Measurements from ENCODE around the gene RGPD4.
"Not testable (repeated sequence)": the region's sequence is repeated elsewhere in the genome, so short reads cannot be mapped to it uniquely, and the experiment has no call there.

Gene RGPD4

DNA sequence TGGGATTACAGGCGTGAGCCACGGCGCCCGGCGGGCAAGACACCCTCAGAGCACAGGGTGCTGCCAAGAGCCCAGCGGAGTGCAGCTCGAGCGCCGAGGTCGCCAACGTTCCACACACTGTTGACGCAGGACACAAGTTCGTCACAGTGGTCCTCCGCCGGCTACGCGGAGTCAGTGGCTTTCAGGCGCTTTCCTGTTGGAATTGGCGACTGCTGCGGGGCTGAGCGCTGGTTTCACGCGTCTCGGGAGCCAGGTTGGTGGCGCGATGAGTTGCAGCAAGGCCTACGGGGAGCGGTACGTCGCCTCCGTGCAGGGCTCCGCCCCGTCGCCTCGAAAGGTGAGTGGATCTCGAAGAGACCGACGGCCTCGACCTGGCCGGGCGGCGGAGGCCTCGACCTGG, at the start of gene RGPD4:
TSS of gene RGPD4 (plus strand) at position 144 of the 400 bp plus-strand sequence. CDS start at position 266, 122 bp downstream.
- H3K4me1 ChIP-seq (ENCODE audit: control insufficient read depth, insufficient read depth, low read length); H3K36me3 ChIP-seq (ENCODE audit: control insufficient read depth in 2 of 2, insufficient read depth in 2 of 2, low read length in 2 of 2); H3K27ac ChIP-seq (ENCODE audit: low read length); H3K27me3 ChIP-seq (ENCODE audit: control insufficient read depth in 1 of 2, insufficient read depth in 2 of 2, low read length in 2 of 2); H3K9me3 ChIP-seq (ENCODE audit: control insufficient read depth in 2 of 2, low read length in 2 of 2); H3K9ac ChIP-seq (ENCODE audit: low read length in 2 of 2); H3K4me3 ChIP-seq (ENCODE audit: low read length in 2 of 2): not testable (repeated sequence)

DNA sequence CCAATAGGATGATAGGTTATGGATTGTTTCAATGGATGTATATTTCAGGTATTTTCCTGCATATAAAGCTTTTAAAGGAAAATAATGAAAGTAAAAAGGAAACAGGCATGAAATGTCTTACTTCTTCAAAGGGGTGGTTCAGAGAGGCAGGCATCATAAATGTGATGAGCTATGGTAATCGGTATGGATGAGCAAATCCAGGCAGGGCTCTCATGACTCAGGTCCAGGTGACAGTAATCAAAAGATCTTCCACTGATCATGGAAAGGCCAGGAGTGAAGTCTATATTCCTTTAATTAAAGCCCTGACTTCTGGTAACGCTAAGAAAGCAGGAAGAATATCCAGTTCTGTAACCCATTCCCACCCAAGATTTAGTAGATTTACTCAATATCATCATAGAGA, 48.7 kb upstream of the RGPD4 start:
- no peaks in the 10 kb centered on the region for H3K9me3 ChIP-seq (ENCODE audit: control insufficient read depth in 2 of 2, low read length in 2 of 2)
- H3K4me3 ChIP-seq (ENCODE audit: low read length in 2 of 2): no peak overlapping the region
- no peaks in the 10 kb centered on the region for H3K27me3 ChIP-seq (ENCODE audit: control insufficient read depth in 1 of 2, insufficient read depth in 2 of 2, low read length in 2 of 2)
- no peak overlapping the region for H3K27ac ChIP-seq (ENCODE audit: low read length)
- no peaks in the 10 kb centered on the region for H3K4me1 ChIP-seq (ENCODE audit: control insufficient read depth, insufficient read depth, low read length)
- no peak overlapping the region for H3K9ac ChIP-seq (ENCODE audit: low read length in 2 of 2)
- no peaks in the 10 kb centered on the region for H3K36me3 ChIP-seq (ENCODE audit: control insufficient read depth in 2 of 2, insufficient read depth in 2 of 2, low read length in 2 of 2)

DNA sequence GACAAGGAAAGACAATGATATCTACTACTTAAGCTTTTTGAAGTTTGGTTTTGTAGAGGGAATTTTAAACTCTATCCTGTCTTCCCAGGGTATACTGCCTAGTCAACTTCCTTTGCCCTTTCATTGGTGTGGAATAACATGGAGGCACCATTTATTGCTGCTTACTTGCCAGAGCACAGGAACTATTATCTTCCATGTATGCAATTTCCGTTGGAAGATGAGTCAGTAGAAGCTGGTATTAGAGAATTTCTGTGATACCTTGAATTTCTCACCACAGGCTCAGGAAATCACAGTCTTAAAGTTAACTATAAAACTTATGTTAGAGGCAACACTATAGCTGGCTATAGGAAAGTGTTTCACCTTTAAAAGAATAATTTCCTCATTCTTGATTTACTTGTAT, 40.9 kb upstream of the RGPD4 start:
- Histone ChIP-seq H3K36me3 (ENCODE audit: control insufficient read depth in 2 of 2, insufficient read depth in 2 of 2, low read length in 2 of 2) (no peaks in the 10 kb centered on the region), H3K4me1 (ENCODE audit: control insufficient read depth, insufficient read depth, low read length) (no peaks in the 10 kb centered on the region), H3K9ac (ENCODE audit: low read length in 2 of 2) (no peak overlapping the region), H3K9me3 (ENCODE audit: control insufficient read depth in 2 of 2, low read length in 2 of 2) (no peaks in the 10 kb centered on the region), H3K27me3 (ENCODE audit: control insufficient read depth in 1 of 2, insufficient read depth in 2 of 2, low read length in 2 of 2) (no peaks in the 10 kb centered on the region), H3K4me3 (ENCODE audit: low read length in 2 of 2) (no peak overlapping the region), H3K27ac (ENCODE audit: low read length) (no peak overlapping the region)

DNA sequence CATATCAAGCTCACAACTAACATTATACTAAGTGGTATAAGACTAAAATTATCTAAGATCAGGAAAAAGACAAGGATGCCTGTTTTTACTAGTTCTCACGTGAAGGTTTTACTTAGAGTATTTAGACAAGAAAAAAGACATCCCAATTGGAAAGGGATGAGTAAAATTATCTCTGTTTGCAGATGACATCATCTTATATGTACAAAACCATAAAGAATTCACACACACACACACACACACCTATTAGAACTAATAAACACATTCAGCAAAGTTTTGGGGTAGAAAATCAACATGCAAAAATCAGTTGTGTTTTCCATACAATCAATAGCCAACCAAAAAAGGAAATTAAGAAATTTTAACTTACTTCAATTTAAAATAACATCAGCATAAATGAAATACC, 35.9 kb upstream of the RGPD4 start:
- no peak overlapping the region for H3K9ac ChIP-seq (ENCODE audit: low read length in 2 of 2)

DNA sequence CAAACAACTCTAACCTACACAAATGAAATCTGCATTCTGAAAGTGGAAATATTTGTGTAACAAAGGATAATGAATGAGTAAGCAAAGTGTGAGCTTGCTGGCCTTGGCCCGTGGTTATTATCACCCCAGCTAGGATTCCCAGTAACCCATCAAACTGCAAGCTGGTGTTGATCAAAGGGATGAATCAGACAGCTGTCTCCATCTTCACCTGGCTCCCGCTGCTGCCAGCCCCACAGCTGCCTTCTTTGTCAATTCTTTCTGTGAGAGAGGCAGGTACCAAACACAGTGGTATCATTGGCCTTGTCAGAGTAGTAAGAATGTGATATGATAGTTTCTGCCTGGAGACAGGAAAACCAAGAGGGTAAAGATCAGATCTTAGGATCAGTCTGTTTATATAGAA, 25.2 kb upstream of the RGPD4 start:
- Histone ChIP-seq H3K9ac (ENCODE audit: low read length in 2 of 2) (no peak overlapping the region), H3K4me1 (ENCODE audit: control insufficient read depth, insufficient read depth, low read length) (no peaks in the 10 kb centered on the region), H3K4me3 (ENCODE audit: low read length in 2 of 2) (no peak overlapping the region)

More for the DNA sequence above, 35.9 kb upstream of the RGPD4 start:
- H3K27me3 ChIP-seq (ENCODE audit: control insufficient read depth in 1 of 2, insufficient read depth in 2 of 2, low read length in 2 of 2): no peaks in the 10 kb centered on the region
- no peaks in the 10 kb centered on the region for H3K4me1 ChIP-seq (ENCODE audit: control insufficient read depth, insufficient read depth, low read length)
- no peaks in the 10 kb centered on the region for H3K9me3 ChIP-seq (ENCODE audit: control insufficient read depth in 2 of 2, low read length in 2 of 2)
- no peaks in the 10 kb centered on the region for H3K36me3 ChIP-seq (ENCODE audit: control insufficient read depth in 2 of 2, insufficient read depth in 2 of 2, low read length in 2 of 2)
- H3K27ac ChIP-seq (ENCODE audit: low read length): no peak overlapping the region
- H3K4me3 ChIP-seq (ENCODE audit: low read length in 2 of 2): no peak overlapping the region

DNA sequence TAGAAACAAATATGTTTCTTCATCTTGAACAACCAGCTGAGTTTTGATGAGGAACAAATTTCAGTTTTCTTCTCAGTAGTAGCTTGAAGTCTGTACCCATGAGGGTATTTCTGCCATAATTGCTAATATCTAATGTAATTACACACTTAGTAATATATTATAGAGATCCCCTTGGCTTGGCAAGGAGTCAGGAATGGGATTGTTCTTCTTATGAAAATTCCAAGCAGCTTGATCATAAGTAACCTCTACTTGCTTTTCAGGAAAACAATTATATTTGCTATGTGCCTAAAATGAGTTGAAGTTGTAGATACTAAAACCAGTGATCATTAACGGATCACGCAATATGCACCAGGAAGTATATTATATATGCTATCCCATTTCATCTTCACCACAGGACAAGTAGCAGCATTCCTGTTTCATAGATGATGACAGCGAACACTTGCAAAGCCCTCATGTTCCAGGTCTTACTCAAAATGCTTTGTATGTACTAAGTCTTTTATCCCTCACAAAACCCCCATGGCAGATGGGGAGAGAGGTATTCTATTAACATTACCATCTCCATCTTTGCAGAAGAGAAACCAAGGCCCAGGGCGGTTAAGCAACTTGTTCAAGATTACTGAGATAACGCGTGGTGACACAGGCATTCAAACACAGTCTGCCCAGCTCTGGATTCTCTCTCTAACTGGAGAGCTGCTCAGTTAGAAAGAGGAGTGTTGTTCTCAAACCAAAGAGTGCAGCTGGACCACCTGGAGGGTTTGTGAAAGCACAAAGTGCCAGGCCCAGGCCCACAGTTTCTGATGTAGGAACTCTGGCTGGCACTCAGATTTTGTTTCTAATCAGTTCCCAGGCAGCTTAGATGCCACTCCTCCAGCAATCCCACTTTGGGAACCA, 21.8 kb upstream of the RGPD4 start:
- Histone ChIP-seq H3K27me3 (ENCODE audit: control insufficient read depth in 1 of 2, insufficient read depth in 2 of 2, low read length in 2 of 2) (no peaks in the 10 kb centered on the region), H3K4me3 (ENCODE audit: low read length in 2 of 2) (no peak overlapping the region), H3K36me3 (ENCODE audit: control insufficient read depth in 2 of 2, insufficient read depth in 2 of 2, low read length in 2 of 2) (no peaks in the 10 kb centered on the region), H3K27ac (ENCODE audit: low read length) (no peak overlapping the region), H3K9me3 (ENCODE audit: control insufficient read depth in 2 of 2, low read length in 2 of 2) (peaks cover 0 to 4% of the 10 kb centered on the region in 2 donors), H3K9ac (ENCODE audit: low read length in 2 of 2) (no peak overlapping the region), H3K4me1 (ENCODE audit: control insufficient read depth, insufficient read depth, low read length) (peaks cover 8% of the 10 kb centered on the region)

More for the DNA sequence above, 25.2 kb upstream of the RGPD4 start:
- H3K9me3 ChIP-seq (ENCODE audit: control insufficient read depth in 2 of 2, low read length in 2 of 2): peaks cover 0 to 4% of the 10 kb centered on the region in 2 donors
- H3K27me3 ChIP-seq (ENCODE audit: control insufficient read depth in 1 of 2, insufficient read depth in 2 of 2, low read length in 2 of 2): no peaks in the 10 kb centered on the region
- H3K27ac ChIP-seq (ENCODE audit: low read length): no peak overlapping the region
- no peaks in the 10 kb centered on the region for H3K36me3 ChIP-seq (ENCODE audit: control insufficient read depth in 2 of 2, insufficient read depth in 2 of 2, low read length in 2 of 2)

DNA sequence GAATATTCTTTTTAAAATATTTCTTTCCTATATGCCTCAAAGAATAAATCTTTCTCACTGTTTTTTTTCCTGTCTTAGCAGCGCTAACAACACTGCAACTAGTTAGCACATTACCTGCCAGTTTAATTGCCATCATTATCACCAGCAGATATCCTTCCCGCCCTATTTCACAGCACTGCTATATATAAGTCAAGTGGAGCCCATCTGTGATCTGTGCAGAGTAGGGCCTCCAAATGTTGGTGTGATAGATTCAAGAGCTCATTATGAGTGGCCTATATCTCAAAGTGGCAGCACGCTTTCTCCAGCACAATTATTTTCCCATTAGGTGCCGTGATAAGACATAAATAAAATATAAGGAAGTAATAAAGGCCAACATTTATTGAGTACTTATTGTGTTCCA, 19.8 kb upstream of the RGPD4 start:
- no peak overlapping the region for H3K27ac ChIP-seq (ENCODE audit: low read length)
- no peaks in the 10 kb centered on the region for H3K36me3 ChIP-seq (ENCODE audit: control insufficient read depth in 2 of 2, insufficient read depth in 2 of 2, low read length in 2 of 2)
- H3K4me1 ChIP-seq (ENCODE audit: control insufficient read depth, insufficient read depth, low read length): peaks cover 10% of the 10 kb centered on the region
- peaks cover 0 to 4% of the 10 kb centered on the region in 2 donors for H3K9me3 ChIP-seq (ENCODE audit: control insufficient read depth in 2 of 2, low read length in 2 of 2)
- H3K9ac ChIP-seq (ENCODE audit: low read length in 2 of 2): no peak overlapping the region
- no peak overlapping the region for H3K4me3 ChIP-seq (ENCODE audit: low read length in 2 of 2)
- no peaks in the 10 kb centered on the region for H3K27me3 ChIP-seq (ENCODE audit: control insufficient read depth in 1 of 2, insufficient read depth in 2 of 2, low read length in 2 of 2)

DNA sequence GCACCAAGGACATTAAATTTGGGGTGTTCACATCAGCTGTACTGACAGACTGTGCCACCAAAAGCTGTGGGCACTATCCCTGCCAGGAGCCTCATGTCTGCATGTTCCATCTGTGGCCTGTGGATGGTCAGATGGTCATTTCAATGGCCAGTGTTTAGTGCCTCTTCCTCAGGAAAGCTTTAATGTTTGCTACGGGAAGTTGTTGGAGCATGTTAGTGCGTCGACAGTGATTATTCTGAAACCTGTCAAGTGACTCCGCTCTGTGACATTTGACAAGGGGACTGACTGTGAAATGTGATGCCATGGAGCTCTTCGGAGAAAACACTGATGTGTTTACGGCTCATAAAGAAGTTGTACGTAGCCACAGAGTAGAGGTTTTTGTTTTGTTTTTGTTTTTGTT, 18.7 kb upstream of the RGPD4 start:
- no peak overlapping the region for H3K27ac ChIP-seq (ENCODE audit: low read length)
- H3K4me1 ChIP-seq (ENCODE audit: control insufficient read depth, insufficient read depth, low read length): peaks cover 10% of the 10 kb centered on the region
- no peak overlapping the region for H3K9ac ChIP-seq (ENCODE audit: low read length in 2 of 2)
- no peaks in the 10 kb centered on the region for H3K36me3 ChIP-seq (ENCODE audit: control insufficient read depth in 2 of 2, insufficient read depth in 2 of 2, low read length in 2 of 2)
- H3K27me3 ChIP-seq (ENCODE audit: control insufficient read depth in 1 of 2, insufficient read depth in 2 of 2, low read length in 2 of 2): no peaks in the 10 kb centered on the region
- H3K4me3 ChIP-seq (ENCODE audit: low read length in 2 of 2): no peak overlapping the region
- peaks cover 0 to 4% of the 10 kb centered on the region in 2 donors for H3K9me3 ChIP-seq (ENCODE audit: control insufficient read depth in 2 of 2, low read length in 2 of 2)

DNA sequence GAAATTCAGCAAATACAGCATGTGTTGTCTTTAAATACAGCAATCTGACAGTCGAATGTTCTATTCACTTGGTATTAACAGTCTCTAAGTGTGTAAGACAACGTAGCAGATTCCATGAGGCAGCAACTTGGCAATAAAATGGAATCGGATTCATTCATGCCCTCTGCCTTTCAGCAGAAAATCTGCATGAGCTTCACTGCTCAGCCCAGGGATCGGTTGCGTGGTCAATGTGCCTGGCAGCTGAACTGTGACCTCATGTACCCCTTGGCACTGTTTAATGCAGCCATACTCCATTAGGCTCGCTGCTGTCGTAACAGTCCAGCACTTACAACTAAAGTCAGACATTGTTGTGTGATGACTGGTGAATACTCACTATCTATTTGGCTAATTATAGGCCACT, 17.7 kb upstream of the RGPD4 start:
- Histone ChIP-seq H3K27ac (ENCODE audit: low read length) (no peak overlapping the region), H3K36me3 (ENCODE audit: control insufficient read depth in 2 of 2, insufficient read depth in 2 of 2, low read length in 2 of 2) (no peaks in the 10 kb centered on the region), H3K4me3 (ENCODE audit: low read length in 2 of 2) (no peak overlapping the region), H3K9ac (ENCODE audit: low read length in 2 of 2) (no peak overlapping the region), H3K27me3 (ENCODE audit: control insufficient read depth in 1 of 2, insufficient read depth in 2 of 2, low read length in 2 of 2) (no peaks in the 10 kb centered on the region), H3K9me3 (ENCODE audit: control insufficient read depth in 2 of 2, low read length in 2 of 2) (peaks cover 0 to 4% of the 10 kb centered on the region in 2 donors), H3K4me1 (ENCODE audit: control insufficient read depth, insufficient read depth, low read length) (peaks cover 10% of the 10 kb centered on the region)

DNA sequence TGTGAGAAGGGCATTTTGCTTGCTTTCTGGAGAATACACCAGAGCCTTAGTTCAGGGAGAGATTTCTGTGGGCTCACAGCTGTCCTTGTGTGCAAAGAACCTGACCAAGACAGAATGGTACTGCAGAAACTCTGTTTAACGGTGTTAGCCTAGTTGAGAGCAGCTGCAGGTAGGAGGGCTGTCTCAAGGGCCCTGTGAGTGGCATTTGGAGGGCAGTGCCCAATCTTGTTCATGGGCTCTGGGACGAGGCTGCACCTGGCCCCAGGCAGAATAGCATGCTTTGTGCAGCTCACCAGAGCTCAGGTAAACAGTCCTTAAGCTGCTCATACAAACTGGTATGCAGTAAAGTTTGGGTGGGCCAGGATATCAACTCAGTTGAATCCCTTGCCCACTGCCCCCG, 16.9 kb upstream of the RGPD4 start:
- H3K27ac ChIP-seq (ENCODE audit: low read length): no peak overlapping the region

DNA sequence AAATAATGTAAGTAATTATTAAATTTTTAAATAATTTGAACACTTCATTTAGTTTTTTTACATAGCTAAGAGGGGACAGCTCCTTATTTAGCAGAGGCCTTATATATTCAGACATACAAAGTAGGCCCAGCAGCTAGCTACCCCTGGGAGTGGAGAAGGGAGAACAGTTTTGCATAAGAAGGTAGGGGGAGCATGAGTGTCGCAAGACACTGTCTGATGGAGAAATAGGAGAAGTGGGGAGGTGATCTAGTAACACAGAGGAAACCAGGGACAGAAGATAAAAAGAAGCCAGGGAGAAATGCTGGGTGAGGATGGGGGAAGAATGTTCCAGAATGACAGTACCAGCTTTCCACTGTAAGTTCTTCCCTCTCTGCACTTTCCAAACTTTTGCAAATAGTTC, 16.0 kb upstream of the RGPD4 start:
- no peak overlapping the region for H3K4me3 ChIP-seq (ENCODE audit: low read length in 2 of 2)
- H3K27ac ChIP-seq (ENCODE audit: low read length): no peak overlapping the region
- peaks cover 0 to 4% of the 10 kb centered on the region in 2 donors for H3K9me3 ChIP-seq (ENCODE audit: control insufficient read depth in 2 of 2, low read length in 2 of 2)
- no peak overlapping the region for H3K9ac ChIP-seq (ENCODE audit: low read length in 2 of 2)
- no peaks in the 10 kb centered on the region for H3K36me3 ChIP-seq (ENCODE audit: control insufficient read depth in 2 of 2, insufficient read depth in 2 of 2, low read length in 2 of 2)
- H3K4me1 ChIP-seq (ENCODE audit: control insufficient read depth, insufficient read depth, low read length): peaks cover 10% of the 10 kb centered on the region
- no peaks in the 10 kb centered on the region for H3K27me3 ChIP-seq (ENCODE audit: control insufficient read depth in 1 of 2, insufficient read depth in 2 of 2, low read length in 2 of 2)

More for the DNA sequence above, 16.9 kb upstream of the RGPD4 start:
- no peaks in the 10 kb centered on the region for H3K36me3 ChIP-seq (ENCODE audit: control insufficient read depth in 2 of 2, insufficient read depth in 2 of 2, low read length in 2 of 2)
- H3K27me3 ChIP-seq (ENCODE audit: control insufficient read depth in 1 of 2, insufficient read depth in 2 of 2, low read length in 2 of 2): no peaks in the 10 kb centered on the region
- H3K9ac ChIP-seq (ENCODE audit: low read length in 2 of 2): no peak overlapping the region
- H3K4me3 ChIP-seq (ENCODE audit: low read length in 2 of 2): no peak overlapping the region
- peaks cover 10% of the 10 kb centered on the region for H3K4me1 ChIP-seq (ENCODE audit: control insufficient read depth, insufficient read depth, low read length)
- peaks cover 0 to 4% of the 10 kb centered on the region in 2 donors for H3K9me3 ChIP-seq (ENCODE audit: control insufficient read depth in 2 of 2, low read length in 2 of 2)
